Measurements from ENCODE around the gene TMEM44.
"Not testable (repeated sequence)": the region's sequence is repeated elsewhere in the genome, so short reads cannot be mapped to it uniquely, and the experiment has no call there.

The TMEM44 gene

DNA sequence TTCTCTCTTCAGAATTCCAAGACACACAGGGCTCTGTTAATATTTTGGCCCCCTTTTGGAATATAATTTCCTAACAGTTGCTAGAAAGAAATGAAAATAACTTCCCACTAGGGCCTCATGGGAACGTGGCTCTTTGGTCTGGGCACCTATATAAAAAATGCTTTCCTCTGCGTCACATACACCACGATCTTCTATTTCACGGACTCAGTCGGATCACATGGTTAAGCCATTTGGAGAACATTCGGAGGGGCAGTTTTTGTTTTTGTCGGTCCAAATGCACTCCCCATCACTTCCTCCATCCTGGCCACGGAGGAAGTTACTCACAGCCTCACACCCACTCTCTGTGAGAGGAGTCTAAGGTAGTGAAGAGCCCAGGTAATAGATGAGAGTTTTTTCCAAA is 21.0 kb downstream of the TMEM44 start:
- TF ChIP-seq, protein P1, sequence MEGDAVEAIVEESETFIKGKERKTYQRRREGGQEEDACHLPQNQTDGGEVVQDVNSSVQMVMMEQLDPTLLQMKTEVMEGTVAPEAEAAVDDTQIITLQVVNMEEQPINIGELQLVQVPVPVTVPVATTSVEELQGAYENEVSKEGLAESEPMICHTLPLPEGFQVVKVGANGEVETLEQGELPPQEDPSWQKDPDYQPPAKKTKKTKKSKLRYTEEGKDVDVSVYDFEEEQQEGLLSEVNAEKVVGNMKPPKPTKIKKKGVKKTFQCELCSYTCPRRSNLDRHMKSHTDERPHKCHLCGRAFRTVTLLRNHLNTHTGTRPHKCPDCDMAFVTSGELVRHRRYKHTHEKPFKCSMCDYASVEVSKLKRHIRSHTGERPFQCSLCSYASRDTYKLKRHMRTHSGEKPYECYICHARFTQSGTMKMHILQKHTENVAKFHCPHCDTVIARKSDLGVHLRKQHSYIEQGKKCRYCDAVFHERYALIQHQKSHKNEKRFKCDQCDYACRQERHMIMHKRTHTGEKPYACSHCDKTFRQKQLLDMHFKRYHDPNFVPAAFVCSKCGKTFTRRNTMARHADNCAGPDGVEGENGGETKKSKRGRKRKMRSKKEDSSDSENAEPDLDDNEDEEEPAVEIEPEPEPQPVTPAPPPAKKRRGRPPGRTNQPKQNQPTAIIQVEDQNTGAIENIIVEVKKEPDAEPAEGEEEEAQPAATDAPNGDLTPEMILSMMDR (IDR thresholded peaks at IDR 0.05; ENCODE audit: low read depth, low read length, missing control alignments): no peak
- H3K4me3 ChIP-seq (ENCODE audit: low read depth, low read length): no peak overlapping the region
- no peak for DNase-seq (ENCODE audit: low read depth)

DNA sequence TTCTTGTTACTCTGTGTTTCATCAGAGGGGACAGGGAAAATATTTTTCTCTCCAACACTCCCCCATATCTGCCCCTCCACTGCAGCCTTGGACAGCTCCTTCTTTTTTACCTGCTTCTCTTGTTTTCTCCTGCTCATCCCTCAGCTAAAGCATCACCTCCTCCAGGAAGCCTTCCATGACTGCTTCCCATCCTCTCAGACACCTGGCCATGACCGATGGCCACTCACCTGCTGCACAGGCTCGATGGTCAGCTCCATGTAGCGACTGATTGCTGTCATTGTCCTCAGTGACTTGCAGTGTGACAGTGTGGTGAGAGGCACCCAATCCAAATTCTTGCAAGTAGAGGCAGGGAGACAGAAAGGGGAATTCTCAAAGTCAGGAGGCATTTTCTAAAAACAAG is 22.5 kb downstream of the TMEM44 start:
- no peak for DNase-seq (ENCODE audit: low read depth)
- TF ChIP-seq, protein P1 (IDR thresholded peaks at IDR 0.05; ENCODE audit: low read depth, low read length, missing control alignments): no peak
- H3K4me3 ChIP-seq (ENCODE audit: low read depth, low read length): no peak overlapping the region

DNA sequence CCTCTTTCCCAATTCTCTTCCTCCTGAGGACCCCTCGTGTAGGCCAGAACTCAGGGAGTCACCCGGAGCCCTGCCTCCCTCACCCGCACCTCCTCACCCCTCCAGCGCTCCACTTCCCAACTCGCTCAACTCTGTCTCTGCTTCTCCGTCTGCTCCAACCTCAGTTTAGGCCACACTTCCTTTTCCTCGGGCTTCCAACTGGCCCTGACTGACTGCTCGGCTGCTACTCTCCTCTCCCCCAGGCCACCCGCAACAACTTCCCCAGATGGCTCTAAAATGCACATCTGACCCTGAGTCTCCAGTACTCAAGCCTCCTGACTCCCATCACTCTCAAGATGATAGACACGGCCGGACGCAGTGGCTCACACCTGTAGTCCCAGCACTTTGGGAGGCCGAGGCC is 23.6 kb downstream of the TMEM44 start:
- DNase-seq (ENCODE audit: low read depth): no peak
- TF ChIP-seq, protein P1 (IDR thresholded peaks at IDR 0.05; ENCODE audit: low read depth, low read length, missing control alignments): no peak
- H3K4me3 ChIP-seq (ENCODE audit: low read depth, low read length): no peak overlapping the region

DNA sequence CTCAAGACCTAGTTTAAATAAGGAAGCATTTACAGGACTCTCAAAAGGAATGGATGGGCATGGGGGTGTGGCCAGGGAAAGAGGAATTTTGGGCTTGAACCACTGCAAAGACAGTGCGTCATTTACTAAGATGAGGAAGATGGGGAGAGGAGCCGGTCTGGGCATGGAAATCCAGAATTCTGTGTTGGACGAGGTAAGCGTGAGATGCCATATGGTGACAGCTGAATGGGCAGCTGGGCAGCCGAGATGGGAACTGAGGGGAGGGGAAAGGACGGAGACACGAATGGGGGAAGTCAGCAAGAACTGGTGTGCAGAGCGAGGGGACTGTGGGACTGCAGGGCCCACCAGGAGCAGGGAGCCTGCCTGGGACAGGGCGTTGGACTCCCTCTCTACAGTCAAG is 24.2 kb downstream of the TMEM44 start:
- no peak overlapping the region for H3K4me3 ChIP-seq (ENCODE audit: low read depth, low read length)
- DNase-seq (ENCODE audit: low read depth): no peak
- TF ChIP-seq, protein P1 (IDR thresholded peaks at IDR 0.05; ENCODE audit: low read depth, low read length, missing control alignments): no peak

DNA sequence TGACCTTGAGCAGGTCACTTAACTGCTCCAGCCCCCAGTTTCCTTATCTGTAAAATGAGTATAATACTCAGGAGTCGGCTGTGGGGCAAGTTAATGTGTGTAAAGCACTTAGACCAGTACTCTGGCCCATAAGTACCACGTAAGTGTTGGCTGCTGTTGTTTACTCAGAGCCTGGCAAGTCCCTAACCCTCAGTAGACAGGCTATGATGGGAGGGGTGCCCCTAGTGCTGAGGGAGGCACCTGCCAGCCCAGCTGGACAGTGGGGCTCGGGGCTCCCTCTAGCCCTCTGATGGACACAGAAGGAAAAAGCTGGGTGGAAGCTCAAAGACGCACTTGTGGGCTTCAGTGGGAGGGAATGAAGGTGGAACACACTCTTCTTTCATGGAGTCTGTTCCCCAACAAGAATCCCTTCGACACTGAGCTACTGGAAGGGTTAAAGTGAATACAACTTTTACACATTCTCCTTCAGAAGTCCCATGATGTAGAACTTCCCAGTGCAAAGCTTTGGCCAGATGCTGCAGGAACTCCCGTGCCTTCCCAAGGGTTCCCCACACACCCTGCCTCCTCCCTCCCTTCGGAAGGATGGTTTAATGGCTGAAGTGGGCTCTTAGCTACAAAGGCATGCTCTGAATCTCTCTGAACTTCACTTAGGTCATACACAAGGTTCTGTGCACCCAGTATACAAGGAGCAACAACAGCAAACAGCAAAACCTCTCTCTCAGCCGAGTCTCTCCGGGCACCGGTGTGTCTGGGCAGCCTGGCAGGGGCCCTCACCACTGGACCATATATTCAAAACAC is 25.4 kb downstream of the TMEM44 start:
- TF ChIP-seq, protein P1 (IDR thresholded peaks at IDR 0.05; ENCODE audit: low read depth, low read length, missing control alignments): no peak
- DNase-seq (ENCODE audit: low read depth): no peak
- H3K4me3 ChIP-seq (ENCODE audit: low read depth, low read length): no peak overlapping the region

DNA sequence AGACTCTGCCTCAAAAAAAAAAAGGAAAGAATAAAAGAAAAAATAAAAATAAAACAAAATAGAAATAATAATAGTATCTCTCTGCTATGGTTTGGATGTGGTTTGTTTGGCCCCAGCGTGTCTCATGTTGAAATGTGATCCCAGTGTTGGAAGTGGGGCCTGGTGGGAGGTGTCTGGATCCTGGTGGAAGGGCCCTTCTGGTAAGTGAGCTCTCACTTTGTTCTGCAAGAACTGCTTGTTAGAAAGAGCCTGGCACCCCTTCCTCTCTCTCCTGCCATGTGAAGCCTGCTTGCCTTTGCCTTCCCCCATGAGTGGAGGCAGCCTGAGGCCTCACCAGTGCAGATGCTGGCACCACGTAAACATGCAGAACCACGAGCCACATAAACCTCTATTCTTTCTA is 26.3 kb downstream of the TMEM44 start:
- no peak overlapping the region for H3K4me3 ChIP-seq (ENCODE audit: low read depth, low read length)
- DNase-seq (ENCODE audit: low read depth): no peak
- TF ChIP-seq, protein P1 (IDR thresholded peaks at IDR 0.05; ENCODE audit: low read depth, low read length, missing control alignments): no peak

DNA sequence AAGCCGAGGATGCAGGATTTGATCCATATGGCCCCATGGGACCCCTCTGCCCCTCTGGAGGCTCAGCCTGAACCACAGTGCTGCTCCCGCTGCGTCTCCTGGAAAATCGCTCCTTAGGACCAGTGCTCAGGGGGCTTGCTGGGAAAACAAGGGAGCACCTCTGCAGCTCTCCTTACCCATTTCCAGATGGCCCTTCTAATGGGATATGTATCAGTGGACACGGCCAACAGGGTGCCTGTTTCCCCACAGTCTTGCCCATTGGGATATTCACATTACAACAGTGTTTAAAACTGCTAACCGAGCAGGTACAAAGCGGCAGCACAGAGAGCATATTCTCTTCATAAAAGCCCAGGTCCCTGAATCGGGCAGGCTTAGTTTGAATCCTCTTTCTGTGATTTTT is 27.1 kb downstream of the TMEM44 start:
- TF ChIP-seq, protein P1 (IDR thresholded peaks at IDR 0.05; ENCODE audit: low read depth, low read length, missing control alignments): no peak
- H3K4me3 ChIP-seq (ENCODE audit: low read depth, low read length): no peak overlapping the region
- DNase-seq (ENCODE audit: low read depth): no peak

DNA sequence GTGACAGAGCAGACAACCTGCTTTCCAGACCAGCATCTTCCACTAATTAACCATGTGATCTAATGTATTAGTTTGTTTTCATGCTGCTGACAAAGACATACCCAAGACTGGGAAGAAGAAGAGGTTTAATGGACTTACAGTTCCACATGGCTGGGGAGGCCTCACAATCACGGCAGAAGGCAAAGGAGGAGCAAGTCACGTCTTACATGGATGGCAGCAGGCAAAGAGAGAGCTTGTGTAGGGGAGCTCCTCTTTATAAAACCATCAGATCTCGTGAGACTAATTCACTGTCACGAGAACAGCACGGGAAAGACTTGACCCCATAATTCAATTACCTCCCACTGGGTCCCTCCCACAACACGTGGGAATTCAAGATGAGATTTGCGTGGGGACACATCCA is 27.9 kb downstream of the TMEM44 start:
- not testable (repeated sequence) for DNase-seq (ENCODE audit: low read depth); H3K4me3 ChIP-seq (ENCODE audit: low read depth, low read length)
